AG04449 (cell line): ENCODE results near the gene ITGB3BP.
"Not testable (repeated sequence)": the region's sequence is repeated elsewhere in the genome, so short reads cannot be mapped to it uniquely, and the experiment has no call there.

ENCODE experiments used
- CTCF ChIA-PET: fragments of 350-600 bp; formaldehyde crosslinking; extraction: SDS; loops from one replicate; lab custom pipeline; 2021; ENCODE audit warnings: antibody characterized with exemption; lab: Yijun Ruan, JAX
- POLR2A ChIA-PET: fragments of 400-600, 350-600 bp; formaldehyde crosslinking; extraction: SDS; loops from one replicate; lab custom pipeline; 2020; ENCODE audit warnings: antibody characterized with exemption, inconsistent platforms; lab: Yijun Ruan, JAX
- DNase-seq: peaks from one replicate; pipeline ENCODE4 v3.0.0-alpha.2; 2010; ENCODE audit warnings: low read depth, low spot score
- H3K4me3 ChIP-seq: 2 replicates; pipeline ENCODE4 v1.5.1; 2011; ENCODE audit warnings: low read depth, mild to moderate bottlenecking, control low read depth, low read length
- CTCF ChIP-seq: IDR thresholded peaks from one replicate; pipeline ENCODE4 v1.5.1; 2011; ENCODE audit warnings: mild to moderate bottlenecking, moderate library complexity, low read length, control low read depth, inconsistent platforms; ENCODE audit not compliant: insufficient read depth; ENCODE audit errors: missing control alignments

The ITGB3BP gene

GRCh38 chr1:63522891-63523728 lies at the start of gene ITGB3BP, which contains the start of gene EFCAB7:
TSS of gene ITGB3BP (minus strand) at chr1:63523225. CDS start at chr1:63523133, 92 bp downstream.
TSS of gene EFCAB7 (plus strand) at chr1:63523525. CDS start at chr1:63525573, 2,048 bp downstream.
- ChIA-PET POLR2A (no interaction called here), CTCF (interaction anchor here (1.8 kb wide), 1 partner anchor 15 kb away, joined by 6 read pairs; no protein-coding TSS in a partner anchor)
- peak within 1 kb of the TSS; percentile 66 for H3K4me3 ChIP-seq
- TF ChIP-seq CTCF: no peak
- DNase-seq: peak; percentile 69

- H3K4me3 ChIP-seq, DNase-seq, POLR2A ChIA-PET: not testable (repeated sequence)
- CTCF ChIA-PET: interaction anchor here (0.9 to 11.6 kb wide), 3 partner anchors 14 to 675 kb away, joined by 3 to 134 read pairs (median 34); no protein-coding TSS in a partner anchor
These were observed 49.7 kb upstream of the ITGB3BP start for GRCh38 chr1:63572686-63573085.

GRCh38 chr1:63569640-63570316 lies 46.8 kb upstream of the ITGB3BP start:
- H3K4me3 ChIP-seq: no peak overlapping the region
- ChIA-PET CTCF (interaction anchor here (1.3 to 11.6 kb wide), 3 partner anchors 11 to 677 kb away, joined by 4 to 134 read pairs (median 5); no protein-coding TSS in a partner anchor), POLR2A (no interaction called here)
- DNase-seq: no peak
- no peak for TF ChIP-seq CTCF

GRCh38 chr1:63569068-63569467 lies 46.0 kb upstream of the ITGB3BP start:
- POLR2A ChIA-PET: no interaction called here
- no peak for TF ChIP-seq CTCF
- CTCF ChIA-PET: interaction anchor here (1.1 to 11.6 kb wide), 4 partner anchors 9 to 678 kb away, joined by 3 to 134 read pairs (median 6); no protein-coding TSS in a partner anchor
- DNase-seq: no peak
- H3K4me3 ChIP-seq: no peak overlapping the region

- ChIA-PET CTCF (interaction anchor here (0.9 to 14.5 kb wide), 2 partner anchors 12 to 682 kb away, joined by 4 to 154 read pairs; no protein-coding TSS in a partner anchor), POLR2A (no interaction called here)
- no peak overlapping the region for H3K4me3 ChIP-seq
- DNase-seq: no peak
- TF ChIP-seq CTCF: no peak
These were observed 40.7 kb upstream of the ITGB3BP start for GRCh38 chr1:63563745-63564144.

GRCh38 chr1:63559357-63559756 lies 36.3 kb upstream of the ITGB3BP start:
- H3K4me3 ChIP-seq: no peak overlapping the region
- TF ChIP-seq CTCF: no peak
- DNase-seq: no peak
- POLR2A ChIA-PET: no interaction called here
- CTCF ChIA-PET: interaction anchor here (1.4 to 14.5 kb wide), 4 partner anchors 13 to 686 kb away, joined by 4 to 154 read pairs (median 80); partner anchors contain the start of gene PGM1
